Sigmoid colon (tissue), 7 donors: ENCODE data around the gene ETFDH. TPM values are rescaled to one million over a fixed set of nuclear protein-coding genes. Genes with fewer than 3 reads are reported as not detected.
"Not testable (repeated sequence)": the region's sequence is repeated elsewhere in the genome, so short reads cannot be mapped to it uniquely, and the experiment has no call there.

Source experiments
- DNase-seq: peaks from one replicate; pipeline ENCODE4 v3.0.0-alpha.2; 2019
- H3K27ac ChIP-seq, 4 donors: fragments of 200-600 bp; sonication (generic); one replicate each; pipeline ENCODE4 v1.5.1; 2016 to 2019; ENCODE audit warnings: mild to moderate bottlenecking in 1 of 4
- H3K27me3 ChIP-seq, 3 donors: fragments of 200-600 bp; sonication (generic); one replicate each; pipeline ENCODE4 v1.5.1; 2019; ENCODE audit warnings: mild to moderate bottlenecking in 1 of 3
- H3K36me3 ChIP-seq, 4 donors: fragments of 200-600 bp; sonication (generic); one replicate each; pipeline ENCODE4 v1.5.1; 2016 to 2019
- H3K4me1 ChIP-seq, 4 donors: fragments of 200-600 bp; sonication (generic); one replicate each; pipeline ENCODE4 v1.5.1; 2017 to 2019
- H3K4me3 ChIP-seq, 4 donors: fragments of 200-600 bp; sonication (generic); one replicate each; pipeline ENCODE4 v1.5.1; 2017 to 2019; ENCODE audit warnings: mild to moderate bottlenecking in 2 of 4, moderate library complexity in 1 of 4
- H3K9me3 ChIP-seq, 4 donors: fragments of 200-600 bp in 3 of 4; sonication (generic) in 3 of 4; one replicate each; pipeline versions ENCODE4 v1.5.1 to v1.6.1; 2013 to 2019
- CTCF ChIP-seq, 4 experiments: fragments of 450-650 bp in 3 of 4; fragments of 200-600 bp in 1 of 4; IDR thresholded peaks; one replicate each; pipeline ENCODE4 v1.5.1; 2016 to 2019; ENCODE audit warnings: antibody characterized with exemption in 4 of 4, mild to moderate bottlenecking in 3 of 4, moderate library complexity in 2 of 4
- EP300 ChIP-seq, 4 donors: sonication (generic); formaldehyde crosslinking; IDR thresholded peaks; one replicate each; pipeline ENCODE4 v1.6.1; 2017; ENCODE audit warnings: antibody characterized with exemption in 4 of 4
- POLR2A ChIP-seq, 2 donors: fragments of 450-650 bp; IDR thresholded peaks; one replicate each; pipeline ENCODE4 v1.6.1; 2016; ENCODE audit warnings: antibody characterized with exemption in 2 of 2, mild to moderate bottlenecking in 2 of 2, moderate library complexity in 2 of 2
- POLR2AphosphoS5 ChIP-seq, 4 donors: sonication (generic); formaldehyde crosslinking; IDR thresholded peaks; one replicate each; pipeline ENCODE4 v1.6.1; 2017; ENCODE audit warnings: antibody characterized with exemption in 4 of 4
- WGBS, 2 donors: extraction: QIAGEN DNeasy Blood & Tissue Kit; methylation state at CpG; one replicate each; pipeline ENCODE4 v1.1.7; 2013; 5-methylcytosine and 5-hydroxymethylcytosine counted together
- intact Hi-C: fragments of 100-400 bp; cut with DNase I; formaldehyde crosslinking; loops from one replicate; pipeline ENCODE4 v1.15.1; 2023
- polyA plus RNA-seq, 3 donors: library from polyadenylated mRNA; stranded (reverse); fragments of 200-250 nt; gene quantifications; one replicate each; pipeline ENCODE4 v1.2.3, GENCODE V29; 2013
- total RNA-seq, 4 donors: library from RNA; depleted of rRNA; stranded (reverse); fragments of >200 nt; gene quantifications; one replicate each; pipeline ENCODE4 v1.1.0, GENCODE V29; 2016
- donor health status: healthy with polysubstance abuse.
- donor health status: Bipolar disorder and iron deficiency.
- donor health status: healthy.

The ETFDH gene
- total and polyA plus RNA-seq, 7 donors = 20.4 to 74.7 (median 31.6) TPM

- TF ChIP-seq EP300 (IDR thresholded peaks at IDR 0.05) (no peak), POLR2AphosphoS5 (IDR thresholded peaks at IDR 0.05) (no peak), CTCF (IDR thresholded peaks at IDR 0.05) (peak; percentile 87 to 95 (median 92)), POLR2A (IDR thresholded peaks at IDR 0.05) (no peak)
- Histone ChIP-seq H3K4me1 (peaks cover 0 to 4% (median 0%) of the 10 kb centered on the region in 4 donors), H3K9me3 (no peaks in the 10 kb centered on the region), H3K36me3 (no peaks in the 10 kb centered on the region), H3K27me3 (no peaks in the 10 kb centered on the region), H3K27ac (no peak overlapping the region), H3K4me3 (no peak overlapping the region)
- DNase-seq = peak; percentile 77
- WGBS, 2 donors = 19 to 21% methylated on average over 5 of the region's 5 CpGs
- intact Hi-C loops = loop anchor here (1.0 to 5.0 kb wide), 2 partner anchors 120 to 717 kb away; no protein-coding TSS in a partner anchor
Measured at GRCh38 chr4:158729716-158730559, 57.8 kb downstream of the ETFDH start.

- intact Hi-C loops = no loop called here
- Histone ChIP-seq H3K27ac (no peak overlapping the region), H3K4me3 (no peak overlapping the region), H3K9me3 (no peaks in the 10 kb centered on the region), H3K27me3 (no peaks in the 10 kb centered on the region), H3K4me1 (no peaks in the 10 kb centered on the region), H3K36me3 (no peaks in the 10 kb centered on the region)
- TF ChIP-seq POLR2AphosphoS5 (IDR thresholded peaks at IDR 0.05) (no peak), CTCF (IDR thresholded peaks at IDR 0.05) (no peak), POLR2A (IDR thresholded peaks at IDR 0.05) (no peak), EP300 (IDR thresholded peaks at IDR 0.05) (no peak)
- DNase-seq = no peak
- 93 to 99% methylated on average over 2 of the region's 2 CpGs for WGBS, 2 donors
Measured at GRCh38 chr4:158738866-158739265, 66.8 kb downstream of the ETFDH start.

GRCh38 chr4:158739600-158739999 is 67.5 kb downstream of the ETFDH start:
- no peak for DNase-seq
- no peaks in the 10 kb centered on the region for H3K36me3 ChIP-seq
- H3K4me3 ChIP-seq = no peak overlapping the region
- no peak overlapping the region for H3K27ac ChIP-seq
- 95 to 98% methylated on average over 2 of the region's 2 CpGs for WGBS, 2 donors
- no peaks in the 10 kb centered on the region for H3K9me3 ChIP-seq
- no peak for TF ChIP-seq CTCF (IDR thresholded peaks at IDR 0.05)
- no peak for TF ChIP-seq POLR2AphosphoS5 (IDR thresholded peaks at IDR 0.05)
- no peak for TF ChIP-seq EP300 (IDR thresholded peaks at IDR 0.05)
- no peak for TF ChIP-seq POLR2A (IDR thresholded peaks at IDR 0.05)
- intact Hi-C loops = no loop called here
- no peaks in the 10 kb centered on the region for H3K4me1 ChIP-seq
- H3K27me3 ChIP-seq = no peaks in the 10 kb centered on the region

- TF ChIP-seq POLR2A (IDR thresholded peaks at IDR 0.05) = no peak
- no peak for TF ChIP-seq EP300 (IDR thresholded peaks at IDR 0.05)
- 78 to 84% methylated on average over 3 of the region's 3 CpGs for WGBS, 2 donors
- Histone ChIP-seq H3K9me3 (no peaks in the 10 kb centered on the region), H3K4me3 (no peak overlapping the region), H3K27me3 (no peaks in the 10 kb centered on the region), H3K27ac (no peak overlapping the region), H3K36me3 (no peaks in the 10 kb centered on the region), H3K4me1 (no peaks in the 10 kb centered on the region)
- intact Hi-C loops = no loop called here
- DNase-seq = no peak
Measured at GRCh38 chr4:158741326-158742021, 69.4 kb downstream of the ETFDH start.

GRCh38 chr4:158746537-158746936 is 74.4 kb downstream of the ETFDH start:
- H3K36me3 ChIP-seq, H3K27ac ChIP-seq, intact Hi-C loops, H3K4me3 ChIP-seq, H3K27me3 ChIP-seq, H3K9me3 ChIP-seq, DNase-seq: not testable (repeated sequence)
- peaks cover 0 to 12% (median 3%) of the 10 kb centered on the region in 4 donors for H3K4me1 ChIP-seq
- WGBS, 2 donors = 97 to 98% methylated on average over 31 of the region's 31 CpGs
